Activated T-helper 17 cell treated with anti-CD3 and anti-CD28 coated beads, Interleukin-2, amount 50 U/mL, for 72 hours (primary cell): ENCODE results near the gene ZNF354B. TPM values are rescaled to one million over a fixed set of nuclear protein-coding genes. Genes with fewer than 3 reads are reported as not detected.
"Not testable (repeated sequence)": the region's sequence is repeated elsewhere in the genome, so short reads cannot be mapped to it uniquely, and the experiment has no call there.

Experiments used
- ATAC-seq: fragments of 150-1000 bp; cut with Tn5 transposase; replicated peaks from 2 replicates; pipeline ENCODE4 v1.10.0; 2021; ENCODE audit warnings: mild to moderate bottlenecking, moderate library complexity
- H3K27ac Mint-ChIP-seq: one replicate; pipeline ENCODE4 v1.8.0; 2022; ENCODE audit warnings: mixed read lengths
- H3K27me3 Mint-ChIP-seq: one replicate; pipeline ENCODE4 v1.8.0; 2022; ENCODE audit warnings: mixed read lengths
- H3K36me3 Mint-ChIP-seq: one replicate; pipeline ENCODE4 v1.8.0; 2022; ENCODE audit warnings: low read depth, mild to moderate bottlenecking, mixed read lengths
- H3K4me1 Mint-ChIP-seq: one replicate; pipeline ENCODE4 v1.8.0; 2022; ENCODE audit warnings: mixed read lengths
- H3K4me3 Mint-ChIP-seq: one replicate; pipeline ENCODE4 v1.8.0; 2022; ENCODE audit warnings: mild to moderate bottlenecking, mixed read lengths
- H3K9me3 Mint-ChIP-seq: one replicate; pipeline ENCODE4 v1.8.0; 2022; ENCODE audit warnings: mixed read lengths
- total RNA-seq, 2 donors: library from RNA; stranded (reverse); gene quantifications; one replicate each; pipeline ENCODE4 v1.2.3, GENCODE V29; 2022

Gene ZNF354B
- total RNA-seq: 1 to 10 TPM; 5.9 to 6.4 TPM

DNA sequence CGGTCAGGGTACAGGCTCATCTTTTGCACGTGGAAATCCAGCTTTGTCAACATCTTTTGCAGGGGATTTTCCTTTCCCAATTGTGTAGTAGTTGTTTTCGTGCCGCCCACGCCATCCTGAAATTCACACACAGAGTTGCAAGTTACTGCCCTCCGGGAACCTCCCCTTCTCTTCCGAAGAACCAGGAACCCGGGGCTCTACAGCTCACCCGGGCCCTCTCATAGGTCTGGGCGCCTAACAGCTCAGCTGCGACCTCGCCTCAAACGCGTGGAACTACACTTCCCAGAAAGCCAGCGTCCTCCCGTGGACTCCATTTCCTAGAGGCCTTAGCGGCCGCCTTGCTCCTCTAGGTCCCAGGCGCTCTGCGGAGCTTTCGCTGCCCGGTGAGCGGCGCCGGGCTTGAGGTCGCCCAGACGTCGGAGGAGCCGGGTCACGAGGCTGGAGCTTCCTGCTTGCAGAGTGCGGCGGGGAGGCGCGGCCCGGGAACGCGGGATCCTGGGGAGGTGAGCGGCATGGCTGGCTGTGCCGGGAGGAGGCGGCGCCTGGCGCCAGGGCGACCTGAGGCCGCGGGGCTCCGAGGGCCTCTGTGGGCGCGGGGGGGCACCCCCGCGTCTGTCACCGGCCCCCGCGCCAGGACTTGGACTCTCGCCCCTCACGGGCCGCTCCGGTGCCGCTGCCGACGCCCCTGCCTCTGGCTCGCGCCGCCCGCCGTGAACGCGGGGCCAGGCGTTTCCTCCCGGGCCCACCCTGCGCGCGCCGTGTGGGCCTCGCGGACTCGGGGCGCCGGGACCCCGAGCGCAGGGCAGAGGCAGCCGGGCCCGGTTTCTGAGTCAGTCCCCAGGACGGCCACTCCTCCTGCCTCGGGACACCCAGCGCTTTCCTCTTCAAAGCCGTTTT is at the start of gene ZNF354B:
ZNF354B (plus strand) TSS at position 329 of the 897 bp plus-strand sequence. CDS start 1,095 bp downstream, outside the sequence.
- Mint-ChIP-seq H3K4me3 (peak within 1 kb of the TSS; percentile 83), H3K4me1 (peaks cover 5% of the 10 kb centered on the region), H3K27ac (peak within 1 kb of the TSS; percentile 85), H3K27me3 (no peaks in the 10 kb centered on the region), H3K36me3 (peaks cover 25% of the 10 kb centered on the region), H3K9me3 (no peaks in the 10 kb centered on the region)
- peak; percentile 94 for ATAC-seq

- H3K4me1 Mint-ChIP-seq: no peaks in the 10 kb centered on the region
- H3K4me3 Mint-ChIP-seq: no peak overlapping the region
- H3K27ac Mint-ChIP-seq: no peak overlapping the region
- no peaks in the 10 kb centered on the region for H3K9me3 Mint-ChIP-seq
- no peaks in the 10 kb centered on the region for H3K36me3 Mint-ChIP-seq
- ATAC-seq: no peak
- peaks cover 10% of the 10 kb centered on the region for H3K27me3 Mint-ChIP-seq
Observed at GRCh38 chr5:178817506-178817905, 42.2 kb upstream of the ZNF354B start.

DNA sequence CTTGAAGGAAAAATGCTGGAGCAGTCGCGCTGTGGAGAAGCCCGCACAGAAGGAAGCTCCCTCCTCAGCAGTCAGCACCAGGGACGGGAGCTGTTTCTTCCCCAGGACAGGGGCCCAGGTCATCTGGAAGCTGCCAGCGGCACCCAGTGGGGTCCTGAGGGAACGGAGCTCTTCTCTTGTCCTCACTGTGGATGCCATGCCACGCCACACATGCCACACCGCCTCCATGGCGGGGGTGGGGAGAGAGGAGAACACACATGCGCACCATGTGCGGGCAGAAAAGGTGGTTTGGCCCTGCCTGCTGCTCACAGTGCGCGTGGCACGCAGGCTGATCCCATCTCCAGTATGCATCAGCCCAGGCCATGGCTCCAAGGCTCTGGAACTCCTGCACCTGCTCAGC is 41.7 kb upstream of the ZNF354B start:
- no peak for ATAC-seq
- no peaks in the 10 kb centered on the region for H3K4me1 Mint-ChIP-seq
- H3K27me3 Mint-ChIP-seq: peaks cover 6% of the 10 kb centered on the region
- no peaks in the 10 kb centered on the region for H3K36me3 Mint-ChIP-seq
- H3K4me3 Mint-ChIP-seq: no peak overlapping the region
- no peaks in the 10 kb centered on the region for H3K9me3 Mint-ChIP-seq
- H3K27ac Mint-ChIP-seq: no peak overlapping the region

- no peak for ATAC-seq
- Mint-ChIP-seq H3K27ac (no peak overlapping the region), H3K9me3 (no peaks in the 10 kb centered on the region)
Observed at GRCh38 chr5:178820001-178820400, 39.8 kb upstream of the ZNF354B start.

GRCh38 chr5:178825444-178825843 is 34.3 kb upstream of the ZNF354B start:
- peaks cover 6% of the 10 kb centered on the region for H3K27me3 Mint-ChIP-seq
- no peak overlapping the region for H3K4me3 Mint-ChIP-seq

More at GRCh38 chr5:178820001-178820400, 39.8 kb upstream of the ZNF354B start:
- Mint-ChIP-seq H3K4me3 (no peak overlapping the region), H3K27me3 (peaks cover 3% of the 10 kb centered on the region), H3K4me1 (no peaks in the 10 kb centered on the region), H3K36me3 (no peaks in the 10 kb centered on the region)

DNA sequence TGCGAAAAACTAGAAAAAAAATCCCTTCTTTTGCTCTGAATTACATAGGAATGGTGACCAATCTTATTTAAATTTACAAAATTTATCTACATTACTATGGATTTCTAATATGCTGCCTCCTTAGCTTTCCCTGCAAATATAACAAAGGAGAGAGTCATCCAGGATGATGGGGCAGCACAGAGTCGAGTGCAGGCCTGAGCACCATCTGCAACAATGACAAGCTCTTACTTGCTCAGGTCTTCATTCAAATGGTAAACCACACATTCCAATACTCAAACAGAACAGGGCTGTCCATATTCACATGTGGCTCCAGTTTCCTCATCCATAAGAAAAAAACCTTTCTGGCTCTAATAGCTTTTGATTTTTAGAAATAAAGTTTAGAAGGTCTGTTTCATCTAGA is 33.5 kb upstream of the ZNF354B start:
- H3K4me3 Mint-ChIP-seq: no peak overlapping the region

More at GRCh38 chr5:178825444-178825843, 34.3 kb upstream of the ZNF354B start:
- ATAC-seq: no peak
- H3K27ac Mint-ChIP-seq: no peak overlapping the region
- H3K9me3 Mint-ChIP-seq: no peaks in the 10 kb centered on the region
- H3K36me3 Mint-ChIP-seq: no peaks in the 10 kb centered on the region
- H3K4me1 Mint-ChIP-seq: no peaks in the 10 kb centered on the region

DNA sequence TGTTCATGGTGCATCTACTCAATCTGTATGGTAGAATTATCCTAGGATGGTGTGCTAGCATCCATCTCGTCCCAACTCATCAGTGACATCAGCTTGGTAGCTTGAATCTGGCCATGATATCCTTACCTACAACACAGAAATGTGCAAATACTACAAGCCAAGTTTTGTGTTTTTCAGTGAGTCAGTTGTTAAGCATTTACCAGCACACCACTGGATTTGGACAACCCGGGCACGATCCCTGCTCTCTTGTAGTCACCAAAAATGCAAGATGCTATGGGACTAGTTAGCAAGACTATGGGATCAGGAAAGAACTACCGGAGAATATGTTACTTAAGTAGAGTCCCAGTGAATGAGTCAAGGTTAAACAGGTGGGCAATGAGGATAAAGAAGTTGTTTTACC is 32.1 kb upstream of the ZNF354B start:
- Mint-ChIP-seq H3K27ac (no peak overlapping the region), H3K9me3 (no peaks in the 10 kb centered on the region), H3K36me3 (no peaks in the 10 kb centered on the region), H3K27me3 (peaks cover 7% of the 10 kb centered on the region), H3K4me3 (no peak overlapping the region), H3K4me1 (no peaks in the 10 kb centered on the region)
- no peak for ATAC-seq

More for the DNA sequence above, 33.5 kb upstream of the ZNF354B start:
- ATAC-seq: no peak
- Mint-ChIP-seq H3K4me1 (no peaks in the 10 kb centered on the region), H3K27me3 (peaks cover 6% of the 10 kb centered on the region), H3K9me3 (no peaks in the 10 kb centered on the region), H3K36me3 (no peaks in the 10 kb centered on the region), H3K27ac (no peak overlapping the region)

GRCh38 chr5:178831049-178831448 is 28.7 kb upstream of the ZNF354B start:
- ATAC-seq: no peak
- Mint-ChIP-seq H3K27me3 (peaks cover 7% of the 10 kb centered on the region), H3K27ac (no peak overlapping the region), H3K4me1 (no peaks in the 10 kb centered on the region), H3K9me3 (no peaks in the 10 kb centered on the region), H3K4me3 (no peak overlapping the region), H3K36me3 (no peaks in the 10 kb centered on the region)

- Mint-ChIP-seq H3K27ac (no peak overlapping the region), H3K4me1 (no peaks in the 10 kb centered on the region), H3K9me3 (no peaks in the 10 kb centered on the region), H3K27me3 (peaks cover 6% of the 10 kb centered on the region), H3K4me3 (no peak overlapping the region), H3K36me3 (no peaks in the 10 kb centered on the region)
- no peak for ATAC-seq
Observed at GRCh38 chr5:178832618-178833201, 27.0 kb upstream of the ZNF354B start.

DNA sequence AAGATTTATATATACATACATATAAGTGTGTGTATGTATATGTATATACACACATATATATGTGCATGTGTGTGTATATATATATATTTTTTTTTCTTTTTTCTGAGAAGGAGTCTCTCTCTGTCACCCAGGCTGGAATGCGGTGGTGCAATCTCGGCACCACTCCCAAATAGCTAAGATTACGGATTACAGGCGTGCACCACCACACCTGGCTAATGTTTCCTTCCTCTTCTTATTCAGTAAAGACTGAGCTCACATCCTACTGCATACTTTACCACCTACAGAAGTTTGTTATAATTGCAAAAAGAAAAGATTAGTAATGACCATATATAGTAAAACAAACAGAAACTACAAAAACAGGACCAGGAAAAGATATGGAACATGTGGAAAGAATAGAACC is 23.1 kb upstream of the ZNF354B start:
- no peaks in the 10 kb centered on the region for H3K4me1 Mint-ChIP-seq
- peaks cover 4% of the 10 kb centered on the region for H3K27me3 Mint-ChIP-seq
- H3K36me3 Mint-ChIP-seq: no peaks in the 10 kb centered on the region
- H3K4me3 Mint-ChIP-seq: no peak overlapping the region
- no peaks in the 10 kb centered on the region for H3K9me3 Mint-ChIP-seq
- H3K27ac Mint-ChIP-seq: no peak overlapping the region
- no peak for ATAC-seq

DNA sequence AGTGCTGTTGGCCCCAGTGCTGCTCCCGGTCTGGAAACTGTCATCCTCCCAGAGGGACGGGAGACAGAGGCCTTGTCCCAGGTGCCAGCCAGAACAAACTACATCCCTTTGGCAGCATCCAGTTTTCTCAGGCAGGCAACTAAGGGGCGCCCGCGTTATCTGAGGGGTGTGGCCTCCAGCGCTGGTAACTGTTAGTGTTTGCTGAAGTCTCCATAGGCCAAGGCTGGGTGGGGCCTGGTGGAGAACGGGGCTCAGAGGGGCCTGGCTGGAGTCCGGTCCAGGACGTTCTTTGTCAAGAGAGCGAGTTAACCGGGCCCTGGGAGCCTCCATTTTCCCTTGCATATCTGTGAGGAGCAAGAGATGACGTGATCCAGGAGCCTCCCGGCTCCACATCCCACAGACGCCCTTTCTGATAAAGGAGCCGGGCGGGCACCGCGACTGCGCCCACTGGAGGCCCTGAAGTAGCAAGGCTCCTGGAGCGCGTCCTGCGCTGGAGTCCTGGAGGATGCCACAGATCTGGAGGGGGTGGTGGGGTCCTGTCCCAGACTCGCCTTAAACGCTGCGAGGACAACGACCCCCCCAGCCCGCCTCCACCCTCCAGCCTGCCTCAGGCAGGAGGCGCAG is 20.9 kb upstream of the ZNF354B start:
- not testable (repeated sequence) for H3K36me3 Mint-ChIP-seq, H3K9me3 Mint-ChIP-seq, H3K4me3 Mint-ChIP-seq, H3K27me3 Mint-ChIP-seq, H3K27ac Mint-ChIP-seq, H3K4me1 Mint-ChIP-seq
- ATAC-seq: peak; percentile 11

- H3K27me3 Mint-ChIP-seq: peaks cover 3% of the 10 kb centered on the region
- H3K4me1 Mint-ChIP-seq: no peaks in the 10 kb centered on the region
- no peak overlapping the region for H3K27ac Mint-ChIP-seq
- no peaks in the 10 kb centered on the region for H3K36me3 Mint-ChIP-seq
- H3K4me3 Mint-ChIP-seq: no peak overlapping the region
- no peaks in the 10 kb centered on the region for H3K9me3 Mint-ChIP-seq
- ATAC-seq: peak; percentile 79
Observed at GRCh38 chr5:178839319-178839704, 20.4 kb upstream of the ZNF354B start.

DNA sequence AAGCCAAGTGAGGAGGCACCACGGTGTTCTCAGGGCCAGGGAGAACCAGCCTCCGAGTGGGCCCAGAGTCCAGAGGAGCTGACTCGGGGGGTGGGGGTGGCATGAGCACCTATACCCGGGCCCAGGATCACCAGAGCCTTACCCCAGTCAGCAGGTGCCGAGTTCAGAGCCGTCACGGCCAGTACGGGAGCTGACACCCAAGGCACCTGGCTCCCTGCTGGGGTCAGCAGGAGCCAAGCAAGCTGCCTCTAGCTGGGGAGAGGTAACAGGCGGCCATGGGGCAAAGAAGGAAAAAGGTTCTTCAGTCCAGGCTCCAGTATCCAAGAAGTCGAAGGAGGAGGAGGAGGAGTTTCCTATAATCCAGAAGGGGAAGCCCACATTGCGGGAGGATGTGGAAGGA is 19.4 kb upstream of the ZNF354B start:
- H3K4me1 Mint-ChIP-seq, H3K27ac Mint-ChIP-seq, H3K4me3 Mint-ChIP-seq, H3K36me3 Mint-ChIP-seq, ATAC-seq, H3K9me3 Mint-ChIP-seq, H3K27me3 Mint-ChIP-seq: not testable (repeated sequence)

- no peaks in the 10 kb centered on the region for H3K4me1 Mint-ChIP-seq
- no peaks in the 10 kb centered on the region for H3K36me3 Mint-ChIP-seq
- no peak for ATAC-seq
- H3K27ac Mint-ChIP-seq: no peak overlapping the region
- H3K27me3 Mint-ChIP-seq: peaks cover 10% of the 10 kb centered on the region
- no peaks in the 10 kb centered on the region for H3K9me3 Mint-ChIP-seq
- H3K4me3 Mint-ChIP-seq: no peak overlapping the region
Observed at GRCh38 chr5:178849316-178849715, 10.4 kb upstream of the ZNF354B start.

DNA sequence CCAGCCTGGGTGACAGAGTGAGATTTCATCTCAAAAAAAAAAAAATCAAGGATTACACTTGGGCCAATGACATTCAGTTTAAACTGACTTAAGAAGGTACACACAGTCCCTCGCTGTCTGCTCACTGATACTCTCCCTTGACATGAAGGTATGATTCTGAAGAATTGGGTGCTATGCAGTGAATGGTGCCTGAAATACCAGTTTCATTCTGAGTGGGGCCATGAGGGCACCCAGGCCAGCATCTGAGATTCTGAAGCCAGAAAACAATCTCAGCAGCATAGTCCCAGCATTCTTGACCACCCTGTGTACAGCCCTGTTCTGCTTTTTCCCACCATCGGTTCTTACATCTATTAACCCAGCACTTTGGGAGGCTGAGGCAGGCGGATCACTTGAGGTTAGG is 7.8 kb upstream of the ZNF354B start:
- no peak for ATAC-seq
- H3K4me3 Mint-ChIP-seq: no peak overlapping the region

More for the DNA sequence above, 7.8 kb upstream of the ZNF354B start:
- H3K27me3 Mint-ChIP-seq: peaks cover 11% of the 10 kb centered on the region
- no peaks in the 10 kb centered on the region for H3K36me3 Mint-ChIP-seq
- H3K27ac Mint-ChIP-seq: no peak overlapping the region
- H3K9me3 Mint-ChIP-seq: no peaks in the 10 kb centered on the region
- no peaks in the 10 kb centered on the region for H3K4me1 Mint-ChIP-seq
